Measurements from ENCODE around the gene ITGB4.

Gene ITGB4

DNA sequence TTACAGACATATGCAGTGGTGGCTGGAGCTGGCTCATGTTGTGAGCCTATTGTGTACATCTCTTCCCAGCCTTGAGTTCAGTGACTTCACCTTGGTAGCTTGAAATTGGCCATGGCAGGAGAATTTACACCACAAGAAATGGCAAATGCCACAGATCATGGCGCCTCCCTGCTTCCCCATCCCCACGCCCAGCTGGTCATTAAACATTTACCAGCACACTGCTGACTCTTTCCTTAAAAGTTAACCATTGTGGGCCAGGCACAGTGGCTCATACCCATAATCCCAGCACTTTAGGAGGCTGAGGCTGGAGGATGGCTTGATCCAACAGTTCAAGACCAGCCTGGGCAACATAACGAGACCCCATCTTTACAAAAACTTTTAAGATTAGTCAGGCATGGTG is 22.6 kb upstream of the ITGB4 start:
- DNase-seq, result no peak

- no peak for DNase-seq
Observed at GRCh38 chr17:75701288-75701687, 20.0 kb upstream of the ITGB4 start.

GRCh38 chr17:75703191-75703590 is 18.1 kb upstream of the ITGB4 start:
- DNase-seq, result no peak

GRCh38 chr17:75703591-75703990 is 17.7 kb upstream of the ITGB4 start:
- DNase-seq, result no peak

DNA sequence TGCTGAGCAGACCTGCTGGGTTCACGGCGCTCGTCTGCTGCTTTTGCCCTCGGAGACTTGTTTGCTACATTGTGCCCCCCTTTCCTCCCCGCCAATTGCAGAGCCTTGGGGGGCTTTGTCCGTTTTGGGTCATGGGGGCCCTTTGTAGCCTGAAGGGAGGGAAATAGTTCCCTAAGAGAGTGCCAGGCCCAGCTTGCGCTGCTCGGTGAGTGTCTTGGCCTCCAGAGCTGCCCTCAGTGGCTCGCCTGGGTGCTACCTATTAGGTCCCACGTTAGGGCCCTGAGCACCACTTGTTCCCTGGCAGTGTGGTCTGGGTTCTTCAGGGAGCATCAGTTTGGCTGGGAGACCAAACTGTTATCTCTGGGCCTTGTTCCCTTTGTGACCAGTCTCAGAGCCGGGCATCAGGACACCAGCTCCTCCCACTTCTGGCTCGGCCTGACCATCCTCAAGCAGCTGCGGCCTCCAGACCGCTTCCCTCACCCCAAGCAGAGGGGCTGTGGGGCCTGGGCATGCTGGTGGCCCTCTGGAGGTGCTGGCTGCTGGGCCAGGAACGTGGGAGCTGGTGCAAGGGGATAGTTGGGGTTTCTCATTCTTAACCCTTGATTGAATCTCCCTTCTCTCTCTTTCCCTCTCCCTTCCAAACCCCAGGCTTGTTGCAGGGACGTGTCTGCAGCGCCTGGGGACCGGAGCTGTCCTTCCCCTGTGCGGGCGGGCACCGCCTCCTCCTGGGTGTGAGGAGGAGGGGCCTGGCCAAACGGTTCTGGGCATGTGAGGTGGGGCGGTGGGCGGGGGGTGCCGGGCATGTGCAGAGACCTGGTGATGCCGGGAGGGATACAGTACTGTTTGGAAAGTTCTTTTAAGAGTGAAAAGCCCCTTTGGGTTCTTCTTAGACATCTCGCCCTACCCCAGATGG is 16.0 kb upstream of the ITGB4 start:
- DNase-seq, result no peak

DNA sequence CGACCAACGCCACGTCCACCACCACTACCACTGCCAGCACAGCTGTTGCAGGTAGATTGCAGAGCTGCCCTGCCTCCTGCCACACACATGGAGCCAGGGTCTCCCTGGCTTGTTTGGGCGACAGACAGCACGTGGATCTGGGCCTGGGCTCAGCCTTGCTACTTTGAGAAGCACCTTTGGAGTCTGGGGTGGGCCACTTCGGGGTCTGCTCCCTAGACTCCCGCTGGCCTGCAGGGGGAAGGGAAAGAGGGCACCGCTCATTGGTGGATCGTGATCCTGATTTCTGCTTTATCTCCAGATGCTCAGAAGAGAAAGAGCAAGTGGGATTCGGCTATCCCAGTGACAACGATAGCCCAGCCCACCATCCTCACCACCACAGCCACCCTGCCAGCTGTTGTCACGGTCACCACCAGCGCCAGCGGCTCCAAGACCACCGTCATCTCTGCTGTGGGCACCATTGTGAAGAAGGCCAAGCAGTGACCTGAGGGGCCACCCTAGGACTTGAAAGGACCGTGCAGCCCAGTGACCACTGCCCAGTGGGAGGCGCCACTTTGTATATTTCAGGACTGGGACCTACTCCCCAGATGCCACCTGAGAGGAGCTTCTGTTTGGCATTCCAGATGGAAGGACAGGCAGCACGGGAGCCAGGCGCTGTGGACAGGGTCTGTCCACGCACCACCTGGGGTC is 15.1 kb upstream of the ITGB4 start:
- no peak for DNase-seq

DNA sequence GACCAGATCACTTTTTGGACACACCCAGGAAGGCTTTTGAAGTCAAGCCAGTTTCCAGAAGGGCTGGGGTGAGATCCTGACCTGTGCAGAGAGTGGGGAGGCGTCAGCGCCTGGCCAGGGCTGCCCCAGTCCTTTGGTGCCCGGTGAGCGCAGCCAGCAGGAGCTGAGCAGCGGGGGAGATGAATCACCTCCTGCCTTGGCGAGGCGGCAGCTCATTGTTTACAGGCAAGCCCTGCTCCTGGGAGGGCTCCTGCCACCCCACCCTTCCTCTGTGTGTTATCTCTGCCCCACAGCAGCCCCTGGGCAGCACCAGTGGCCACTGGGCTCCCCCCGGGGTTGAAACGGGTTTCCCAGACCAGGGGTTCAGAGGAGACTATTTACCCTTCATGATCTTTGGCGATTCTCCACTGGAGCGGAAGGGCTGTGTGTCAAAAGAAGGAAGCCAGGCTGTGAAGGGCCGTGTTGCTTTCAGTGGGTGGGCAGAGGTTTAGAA is 14.1 kb upstream of the ITGB4 start:
- no peak for DNase-seq

DNA sequence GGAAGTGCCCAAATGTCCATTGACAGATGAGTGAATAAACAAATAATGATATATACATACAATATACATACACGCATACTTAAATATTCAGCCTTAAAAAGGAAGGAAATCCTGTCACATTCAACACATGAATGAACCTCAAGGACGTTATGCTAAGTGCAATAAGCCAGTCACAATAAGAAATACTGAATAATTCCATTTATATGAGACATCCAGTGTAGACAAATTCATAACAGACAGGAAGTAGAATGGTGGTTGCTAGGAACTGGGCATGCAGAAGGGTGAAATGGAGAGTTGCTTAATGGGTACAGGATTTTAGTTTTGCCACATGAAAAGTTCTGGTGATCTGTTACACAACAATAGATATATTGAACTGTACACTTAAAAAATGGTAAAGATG is 8.8 kb upstream of the ITGB4 start:
- no peak for DNase-seq

DNA sequence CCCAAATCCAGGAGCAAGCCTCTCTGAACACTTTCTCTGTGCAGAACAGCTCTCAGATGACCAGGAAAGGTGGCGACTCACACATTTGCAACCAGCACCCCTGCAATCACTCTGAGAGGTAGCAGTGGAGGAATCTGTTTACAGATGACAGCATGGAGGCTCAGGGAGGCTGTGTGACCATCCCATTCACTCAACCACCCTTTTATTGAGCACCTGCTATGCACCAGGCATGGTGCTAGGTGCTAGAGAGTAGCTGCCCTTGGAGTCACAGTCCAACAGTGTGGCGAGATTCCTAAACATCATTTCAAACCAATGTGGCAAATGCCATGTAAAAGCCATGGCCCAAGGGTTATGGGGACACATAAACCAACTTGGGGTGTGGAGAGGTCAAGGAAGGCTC is 1.5 kb upstream of the ITGB4 start:
- no peak for DNase-seq

DNA sequence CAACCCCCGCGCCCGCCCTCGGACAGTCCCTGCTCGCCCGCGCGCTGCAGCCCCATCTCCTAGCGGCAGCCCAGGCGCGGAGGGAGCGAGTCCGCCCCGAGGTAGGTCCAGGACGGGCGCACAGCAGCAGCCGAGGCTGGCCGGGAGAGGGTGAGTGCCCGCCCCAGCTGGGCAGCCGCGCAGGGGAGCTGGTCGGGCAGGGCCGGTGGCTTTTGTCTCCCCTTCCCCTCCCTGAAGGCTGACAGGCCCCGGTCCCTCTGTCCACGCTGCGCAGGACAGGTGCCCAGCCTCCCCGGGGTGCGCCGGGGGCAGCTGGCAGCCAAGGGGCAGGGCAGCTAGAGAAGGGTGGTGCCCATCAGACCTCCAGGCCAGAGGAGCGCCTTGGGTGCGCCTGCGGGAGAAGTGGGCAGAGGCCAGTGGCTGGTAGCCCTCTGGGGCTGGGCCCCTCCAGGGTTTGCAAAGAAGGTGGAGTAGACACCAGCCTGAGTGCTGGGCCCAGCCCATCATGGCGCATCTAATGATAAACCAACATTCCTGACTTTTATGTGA is 278 bp downstream of the ITGB4 start:
- DNase-seq, result no peak

- DNase-seq, result no peak
Observed at GRCh38 chr17:75722076-75722475, 817 bp downstream of the ITGB4 start.

DNA sequence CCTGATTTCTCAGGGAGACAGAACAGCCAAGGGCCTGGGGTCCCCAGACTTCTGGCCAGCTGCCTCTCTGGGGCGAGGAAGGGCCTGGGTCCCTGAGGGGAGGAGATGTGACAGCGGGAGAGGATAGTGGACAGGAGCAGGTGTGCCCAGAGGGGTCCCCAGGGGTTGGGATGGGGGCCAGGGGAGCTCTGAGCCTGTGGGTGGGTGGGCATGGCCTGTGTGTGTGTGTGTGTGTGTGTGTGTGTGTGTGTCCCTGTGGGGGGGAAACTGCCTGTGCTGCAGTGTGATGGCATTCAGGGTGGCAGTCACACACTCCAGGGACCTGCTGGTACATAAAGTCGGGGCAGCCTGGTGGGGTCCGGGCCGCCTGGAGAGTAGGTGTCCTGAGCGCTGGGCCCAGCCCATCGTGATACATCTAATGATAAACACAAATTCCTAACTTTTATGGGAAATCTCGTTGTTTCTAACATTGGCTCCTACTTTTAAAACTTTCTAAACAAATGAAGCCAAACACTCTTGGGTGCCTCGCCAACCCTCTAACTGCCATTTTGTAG is 1.4 kb downstream of the ITGB4 start:
- DNase-seq, result no peak

DNA sequence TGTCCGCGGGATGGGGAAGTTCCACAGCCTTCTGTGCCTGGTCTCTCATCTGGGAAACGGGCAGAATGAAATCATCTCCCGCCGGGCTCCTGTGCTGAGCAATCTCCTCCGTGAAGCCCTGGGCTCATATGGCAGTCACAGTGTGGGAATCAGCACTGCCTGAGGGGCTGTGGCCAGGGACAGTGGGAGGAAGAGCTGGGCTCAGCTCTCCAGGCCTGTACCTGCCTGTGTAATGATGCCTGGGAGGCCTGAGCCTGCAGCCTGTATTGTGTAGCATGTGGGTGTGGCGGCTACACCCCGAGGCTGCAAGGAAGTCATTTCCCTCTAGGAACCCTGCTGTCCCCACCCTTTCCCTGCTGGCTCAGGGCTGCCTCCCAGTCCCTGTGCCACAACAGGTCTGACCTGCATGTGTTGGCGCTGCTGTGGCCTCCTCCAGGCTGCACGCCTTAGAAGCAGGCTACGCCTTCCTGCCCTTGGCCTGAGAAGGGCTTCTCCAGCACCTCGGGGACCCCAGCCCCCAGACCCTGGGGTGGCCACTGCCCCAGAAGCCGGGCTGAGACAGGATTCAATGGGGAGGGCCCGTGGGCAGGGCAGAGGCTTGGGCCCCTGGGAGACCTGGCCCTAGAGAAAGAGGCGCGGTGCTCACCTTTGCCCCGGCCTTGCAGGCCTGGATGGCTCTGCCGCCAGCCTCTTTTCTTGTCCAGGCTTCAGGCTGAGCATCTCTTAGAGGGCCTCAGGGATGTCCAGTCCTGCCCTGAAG is 2.1 kb downstream of the ITGB4 start:
- no peak for DNase-seq

DNA sequence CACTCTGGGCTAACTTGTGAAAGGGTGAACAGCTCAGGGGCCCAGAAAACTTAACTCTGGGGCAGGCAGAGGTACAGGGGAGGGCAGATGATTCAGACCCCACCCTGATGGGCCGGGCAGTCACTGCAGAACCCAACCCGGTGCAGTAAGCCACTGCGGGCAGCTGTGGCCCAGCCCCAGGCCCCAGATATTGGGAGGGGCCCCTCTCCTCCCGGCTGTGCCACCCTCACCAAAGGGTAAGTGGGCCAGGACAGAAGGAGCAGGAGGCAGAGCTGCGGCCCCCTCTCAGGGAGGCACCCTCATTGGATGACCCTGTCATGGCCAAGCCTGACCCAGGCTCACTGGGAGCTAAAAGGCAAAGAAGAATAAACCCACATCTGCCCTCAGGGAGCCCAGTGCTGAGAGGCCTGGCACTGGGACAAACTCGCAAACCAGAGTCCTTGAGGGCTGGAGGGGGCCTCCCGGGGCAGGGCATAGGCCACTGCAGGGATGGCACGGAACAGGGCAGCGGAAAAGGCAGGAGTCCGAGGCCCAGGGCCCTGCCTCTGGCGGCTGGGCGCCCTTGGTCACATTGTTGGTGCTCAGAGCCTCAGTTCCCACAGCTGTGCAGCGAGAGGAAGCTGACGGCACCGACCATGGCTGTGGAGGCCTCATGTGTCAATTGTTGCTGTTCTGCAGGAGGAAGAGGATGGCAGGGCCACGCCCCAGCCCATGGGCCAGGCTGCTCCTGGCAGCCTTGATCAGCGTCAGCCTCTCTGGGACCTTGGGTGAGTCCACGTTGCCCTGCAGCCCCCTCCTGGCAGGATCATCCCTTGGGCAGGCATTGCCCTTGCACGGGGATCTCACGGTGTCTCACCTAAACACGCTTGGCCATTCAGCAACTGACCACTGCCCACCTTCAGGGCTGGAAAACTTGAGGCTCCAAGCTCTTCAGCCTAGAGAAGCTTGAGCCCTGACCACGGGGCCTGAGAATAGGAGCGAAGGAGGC is 3.1 kb downstream of the ITGB4 start:
- no peak for DNase-seq

GRCh38 chr17:75725504-75725903 is 4.2 kb downstream of the ITGB4 start:
- DNase-seq, result no peak

GRCh38 chr17:75727391-75727790 is 6.1 kb downstream of the ITGB4 start:
- DNase-seq, result no peak

DNA sequence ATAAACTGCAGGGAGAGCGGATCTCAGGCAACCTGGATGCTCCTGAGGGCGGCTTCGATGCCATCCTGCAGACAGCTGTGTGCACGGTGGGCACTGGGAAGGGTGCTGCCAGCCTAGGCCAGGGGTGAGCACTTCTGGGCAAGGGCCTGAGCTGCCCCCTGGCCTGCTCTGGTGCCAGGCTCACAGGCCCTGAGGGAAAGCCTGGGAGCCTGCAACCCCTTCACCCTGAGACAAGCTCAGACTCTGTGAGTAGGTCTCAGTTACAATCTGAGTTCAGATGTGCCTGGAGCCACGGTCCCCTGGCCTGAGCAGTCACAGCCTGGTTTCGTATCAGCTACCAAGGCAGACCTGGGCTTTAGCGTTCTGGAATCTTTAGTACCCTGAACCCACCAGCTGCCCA is 8.1 kb downstream of the ITGB4 start:
- no peak for DNase-seq

GRCh38 chr17:75730065-75730464 is 8.8 kb downstream of the ITGB4 start:
- no peak for DNase-seq

GRCh38 chr17:75731086-75731715 is 9.9 kb downstream of the ITGB4 start:
- DNase-seq, result no peak

- DNase-seq, result no peak
Observed at GRCh38 chr17:75731716-75732498, 10.6 kb downstream of the ITGB4 start.
